Measurements from ENCODE around the gene RNF187.
A peak's percentile ranks its signal among the peaks of the same experiment; 100 is the strongest.

RNF187 gene

DNA sequence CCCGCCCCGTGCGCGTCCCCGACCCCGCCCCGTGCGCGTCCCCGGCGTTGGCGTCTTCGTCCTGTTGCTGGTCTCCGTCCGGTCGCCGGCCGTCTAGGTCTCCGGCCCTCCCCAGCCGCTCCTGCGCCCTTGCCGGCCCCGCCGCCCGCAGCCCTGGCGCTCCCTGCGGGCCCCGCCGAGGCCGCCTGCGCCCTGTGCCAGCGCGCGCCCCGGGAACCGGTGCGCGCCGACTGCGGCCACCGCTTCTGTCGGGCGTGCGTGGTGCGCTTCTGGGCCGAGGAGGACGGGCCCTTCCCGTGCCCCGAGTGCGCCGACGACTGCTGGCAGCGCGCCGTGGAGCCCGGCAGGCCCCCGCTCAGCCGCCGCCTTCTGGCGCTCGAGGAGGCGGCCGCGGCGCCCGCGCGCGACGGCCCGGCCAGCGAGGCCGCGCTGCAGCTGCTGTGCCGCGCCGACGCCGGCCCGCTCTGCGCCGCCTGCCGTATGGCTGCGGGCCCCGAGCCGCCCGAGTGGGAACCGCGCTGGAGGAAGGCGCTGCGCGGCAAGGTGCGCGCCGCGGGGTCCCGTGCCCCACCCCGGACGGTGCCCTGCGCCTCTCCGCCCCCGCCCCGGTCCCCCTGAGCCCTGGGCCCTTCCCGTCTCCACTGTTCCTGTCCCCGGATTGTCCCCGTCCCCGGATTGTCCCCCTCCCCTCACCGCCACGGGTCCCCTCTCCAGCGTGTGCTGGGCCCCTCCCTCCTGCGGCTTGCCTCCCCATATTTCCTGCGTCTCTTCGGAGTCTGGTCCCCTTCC is at the start of gene RNF187:
Gene RNF187 (plus strand): TSS at position 47 of the 789 bp plus-strand sequence.
- no peak for DNase-seq

DNA sequence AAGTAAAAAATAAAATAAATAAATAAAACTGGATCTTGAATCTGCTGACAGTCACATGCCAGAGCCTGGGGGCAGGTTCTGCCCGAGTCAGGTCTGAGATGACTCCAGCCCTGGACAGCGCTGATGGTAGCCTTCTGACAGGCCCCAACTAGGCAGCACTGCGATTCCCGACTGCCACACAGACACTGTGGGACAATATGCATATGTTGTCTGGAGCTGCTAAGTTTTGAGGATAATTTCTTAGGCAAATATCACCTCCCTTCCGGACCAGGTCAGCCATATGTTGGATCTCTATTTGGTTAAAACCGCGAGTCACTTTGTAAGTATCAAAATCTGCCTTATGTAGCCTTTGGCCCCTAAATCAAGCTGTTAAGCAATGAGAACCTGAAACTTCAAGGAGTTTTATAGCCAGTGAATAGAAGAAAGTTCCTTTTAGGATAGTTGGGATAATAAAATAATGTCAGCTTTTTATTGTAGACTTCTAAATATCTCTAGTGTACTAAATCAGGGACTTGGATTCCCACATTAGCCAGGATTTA is 49.7 kb upstream of the RNF187 start:
- no peak for DNase-seq

DNA sequence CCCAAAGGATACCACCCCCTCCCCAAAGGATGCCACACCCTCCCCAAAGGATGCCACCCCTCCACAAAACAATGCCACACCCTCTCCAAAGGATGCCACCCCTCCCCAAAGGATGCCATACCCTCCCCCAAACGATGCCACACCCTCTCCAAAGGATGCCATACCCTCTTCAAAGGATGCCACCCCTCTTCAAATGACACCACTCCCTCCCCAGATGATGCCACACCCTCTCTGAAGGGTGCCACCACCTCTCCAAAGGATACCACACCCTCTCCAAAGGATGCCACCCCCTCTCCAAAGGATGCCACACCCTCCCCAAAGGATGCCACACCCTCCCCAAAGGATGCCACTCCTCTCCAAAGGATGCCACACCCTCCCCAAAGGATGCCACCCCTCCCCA is 48.9 kb upstream of the RNF187 start:
- DNase-seq = no peak

DNA sequence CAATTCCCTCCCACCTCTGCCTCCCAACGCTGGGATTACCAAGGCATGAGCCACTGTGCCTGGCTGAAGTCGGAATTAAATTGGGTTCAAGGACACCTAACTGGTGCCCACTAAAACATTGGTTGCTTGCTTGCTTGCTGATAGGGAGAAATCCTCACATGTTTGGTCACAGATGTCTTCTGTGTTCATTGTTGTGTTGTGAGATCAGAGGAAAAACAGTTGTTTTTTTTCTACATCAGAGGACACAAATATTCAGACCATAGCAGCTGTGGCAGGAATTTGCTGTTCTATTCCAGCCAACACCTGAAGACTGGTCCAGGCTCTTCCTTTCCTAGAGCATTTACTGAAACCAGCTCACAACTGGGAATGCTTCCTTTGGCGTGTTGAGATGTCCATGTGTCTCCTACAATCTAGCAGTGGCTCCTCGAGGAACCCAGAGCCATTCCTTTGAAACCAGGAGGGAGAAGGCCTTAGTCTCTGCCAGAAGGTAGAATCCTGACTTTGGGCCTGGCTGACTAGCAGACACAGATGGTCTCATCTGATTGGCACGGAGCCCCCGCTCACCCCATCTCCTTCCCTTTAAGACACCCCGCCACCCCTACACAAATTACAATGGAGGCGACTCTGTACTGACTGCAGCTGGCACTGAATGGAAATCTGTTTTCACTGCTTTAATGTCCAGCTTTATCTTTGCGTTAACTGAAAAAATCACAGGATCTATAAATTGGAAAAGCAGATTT is 46.3 kb upstream of the RNF187 start:
- no peak for DNase-seq

DNA sequence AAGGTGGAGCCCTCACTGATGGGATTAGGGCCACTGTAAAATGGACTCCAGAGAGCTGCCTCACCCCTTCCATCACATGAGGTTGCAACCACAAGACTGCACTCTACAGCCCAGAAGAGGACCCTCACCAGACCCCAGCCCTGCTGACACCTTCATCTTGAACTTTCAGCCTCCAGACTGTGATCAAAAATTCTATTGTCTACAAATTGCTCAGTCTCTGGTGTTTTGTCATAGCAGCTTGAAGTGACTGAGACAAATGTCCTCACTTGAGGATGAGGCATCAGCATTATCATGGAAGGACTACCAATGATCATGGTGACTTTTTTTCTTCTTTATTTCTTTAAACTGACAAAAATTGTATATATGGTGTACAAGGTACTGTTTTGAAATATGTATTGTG is 43.8 kb upstream of the RNF187 start:
- DNase-seq = no peak

DNA sequence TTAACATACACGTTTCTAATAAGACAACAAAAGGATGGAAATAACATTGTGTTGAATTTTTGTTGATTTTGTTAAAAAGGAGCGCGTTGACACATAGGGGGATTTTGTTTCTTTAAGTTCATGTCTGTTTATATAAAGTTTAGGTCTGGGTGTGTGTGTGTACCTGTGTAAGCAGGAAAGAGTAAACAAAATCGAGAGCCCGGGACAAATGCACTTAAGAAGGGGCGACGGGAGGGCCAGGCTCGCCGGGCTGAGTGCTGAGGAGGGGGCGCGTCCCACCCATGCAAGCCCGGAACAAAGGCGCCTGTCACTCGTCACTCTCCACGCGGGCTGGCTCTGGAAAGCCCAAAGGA is 41.7 kb upstream of the RNF187 start:
- no peak for DNase-seq

DNA sequence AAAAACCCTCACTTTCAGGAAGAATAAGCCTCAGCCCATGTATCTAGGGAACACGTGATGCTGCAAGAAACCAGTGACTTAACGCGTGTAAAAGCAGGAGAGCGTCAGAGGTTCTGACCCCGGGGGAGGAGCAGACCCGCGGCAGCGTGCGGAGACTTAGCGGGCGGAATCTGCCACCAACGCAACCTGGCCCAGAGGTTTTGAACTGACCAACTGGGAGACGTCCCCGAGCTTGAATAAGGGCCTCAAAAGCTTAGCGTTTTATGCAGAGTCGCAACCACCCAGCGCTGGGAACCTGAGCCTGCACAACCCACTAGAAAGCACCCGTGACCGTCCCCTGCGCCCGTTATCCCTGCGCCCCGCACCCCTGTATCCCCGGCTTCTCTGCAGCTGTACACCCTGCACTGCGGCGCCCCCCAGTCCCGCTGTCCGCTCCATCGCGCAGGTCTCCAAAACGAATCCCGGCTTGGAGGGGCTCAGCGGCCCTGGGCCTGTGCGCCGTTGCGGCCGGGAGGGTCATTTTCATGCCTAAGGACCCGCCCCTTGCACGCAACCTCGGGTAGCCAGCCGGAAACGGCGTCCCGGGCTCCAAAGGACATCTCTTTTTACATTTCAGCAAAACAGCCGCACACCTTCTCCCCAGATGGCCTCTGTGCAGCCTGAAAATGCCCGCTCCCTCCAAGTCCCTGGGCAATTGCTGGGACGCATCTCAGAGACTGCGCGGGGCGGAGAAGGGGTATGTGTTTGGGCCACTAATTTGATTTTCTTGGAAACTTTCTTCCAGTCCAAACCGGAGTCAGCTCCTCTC is 41.1 kb upstream of the RNF187 start:
- no peak for DNase-seq

DNA sequence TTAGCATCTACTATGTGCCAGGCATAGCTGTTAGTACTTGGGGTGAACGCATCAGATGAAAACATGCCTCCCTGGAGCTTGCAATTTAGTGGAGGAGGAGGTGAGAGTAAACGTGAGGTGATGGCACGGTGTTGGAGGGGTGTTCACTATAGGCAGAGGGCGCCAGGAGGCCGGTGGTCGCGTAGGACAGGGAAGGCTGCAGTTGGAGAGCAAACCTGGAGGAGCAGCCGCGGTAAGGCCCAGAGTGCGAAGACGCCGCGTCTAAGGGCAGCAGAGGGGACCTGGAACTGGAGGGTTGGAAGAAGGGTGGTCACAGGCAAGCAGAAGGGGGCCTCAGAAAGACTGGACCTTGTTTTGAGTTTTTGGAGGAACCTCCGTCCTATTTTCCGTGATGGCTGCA is 40.3 kb upstream of the RNF187 start:
- no peak for DNase-seq

DNA sequence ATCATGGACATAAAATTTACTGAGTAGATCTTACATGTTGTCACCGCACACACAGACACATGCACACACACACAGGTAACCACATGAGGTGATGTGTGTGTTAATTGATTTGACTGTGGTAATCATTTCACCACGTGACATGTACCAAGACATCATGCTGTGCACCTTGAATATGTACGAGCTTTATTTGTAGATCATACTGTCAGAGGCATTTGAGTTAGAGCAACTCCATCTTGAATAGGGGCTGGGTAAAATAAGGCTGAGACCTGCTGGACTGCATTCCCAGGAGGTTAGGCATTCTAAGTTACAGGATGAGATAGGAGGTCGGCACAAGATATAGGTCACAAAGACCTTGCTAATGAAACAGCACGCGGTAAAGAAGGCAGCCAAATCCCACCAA is 38.8 kb upstream of the RNF187 start:
- DNase-seq = no peak

DNA sequence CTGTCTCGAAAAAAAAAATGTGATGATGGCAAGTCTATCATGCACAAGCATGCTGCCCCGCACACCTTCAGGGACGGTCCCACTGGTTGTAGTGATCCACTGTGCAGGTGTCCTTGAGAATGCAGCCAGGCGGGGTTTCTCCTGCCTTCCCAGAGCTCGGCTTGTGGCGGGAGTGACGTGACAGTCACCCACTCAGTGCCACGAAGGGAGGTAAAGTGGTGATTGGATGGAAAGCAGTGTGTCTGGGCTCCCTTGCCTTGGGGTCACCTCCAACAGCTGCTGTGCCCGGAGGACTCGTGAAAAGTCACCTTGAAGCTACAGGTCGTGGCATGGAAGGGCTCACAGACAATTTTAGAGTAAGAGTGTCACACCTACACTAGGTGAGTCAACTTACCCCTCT is 37.0 kb upstream of the RNF187 start:
- no peak for DNase-seq

DNA sequence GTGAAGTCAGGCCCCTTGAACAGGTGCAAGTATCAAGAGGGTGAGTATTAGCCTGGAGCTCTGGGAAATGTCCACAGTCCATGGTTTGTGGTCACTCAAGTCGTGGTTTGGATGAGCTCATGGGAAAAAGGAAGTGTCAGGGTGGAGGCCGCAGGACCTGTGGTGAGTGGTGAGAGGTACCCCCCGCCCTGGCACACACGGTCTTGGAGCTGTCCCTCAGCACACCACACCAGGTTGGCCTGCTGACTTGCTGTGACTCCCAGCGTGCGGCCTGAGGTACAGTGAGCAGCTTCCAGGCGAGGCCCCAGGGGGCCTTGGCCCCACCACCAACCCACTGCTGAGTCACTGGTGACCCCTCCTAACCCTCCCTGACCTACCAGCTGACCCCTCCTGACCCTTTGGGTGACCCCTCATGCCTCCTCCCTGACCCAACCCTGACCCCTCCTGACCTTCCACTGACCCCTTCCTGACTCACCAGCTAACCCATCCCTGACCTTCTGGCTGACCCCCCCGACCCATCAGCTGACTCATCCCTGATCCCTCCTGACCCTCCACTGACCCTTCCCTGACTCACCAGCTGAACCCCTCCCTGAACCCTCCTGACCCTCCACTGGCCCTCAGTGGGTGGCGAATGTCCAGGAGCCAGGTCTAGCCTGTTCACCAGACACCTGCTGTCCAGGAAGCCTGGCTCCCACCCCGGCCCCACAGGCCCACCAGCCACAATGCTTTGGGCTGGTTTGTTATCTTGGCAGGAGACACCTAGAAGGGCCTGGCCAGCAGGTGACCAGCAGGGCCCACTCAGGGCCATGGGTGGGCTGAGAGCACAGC is 34.8 kb upstream of the RNF187 start:
- no peak for DNase-seq

DNA sequence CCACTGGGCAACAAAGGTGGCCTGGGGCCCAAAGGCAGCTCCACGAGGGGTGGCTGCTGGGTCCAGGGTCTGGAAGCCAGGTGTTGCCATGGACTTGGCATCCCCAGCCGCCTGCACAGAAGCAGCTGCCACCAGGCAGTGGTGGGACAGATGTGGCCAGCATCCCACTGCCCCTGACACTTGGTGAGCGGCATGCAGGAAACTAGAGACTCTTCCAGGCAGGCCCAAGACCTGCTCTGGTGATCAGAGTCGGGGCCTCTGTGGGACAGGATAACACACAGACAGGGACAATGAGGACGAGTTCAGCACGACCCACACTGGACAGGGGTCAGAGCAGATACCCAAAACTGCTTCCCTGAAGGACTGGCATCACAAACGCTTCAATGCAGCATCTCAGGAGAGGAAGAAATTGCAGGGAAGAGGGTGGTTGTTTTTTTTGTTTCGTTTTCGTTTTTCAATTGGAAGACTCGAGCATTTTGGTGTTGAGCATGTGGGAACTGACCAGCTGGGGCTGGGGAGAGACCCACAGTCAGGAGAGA is 34.1 kb upstream of the RNF187 start:
- no peak for DNase-seq

DNA sequence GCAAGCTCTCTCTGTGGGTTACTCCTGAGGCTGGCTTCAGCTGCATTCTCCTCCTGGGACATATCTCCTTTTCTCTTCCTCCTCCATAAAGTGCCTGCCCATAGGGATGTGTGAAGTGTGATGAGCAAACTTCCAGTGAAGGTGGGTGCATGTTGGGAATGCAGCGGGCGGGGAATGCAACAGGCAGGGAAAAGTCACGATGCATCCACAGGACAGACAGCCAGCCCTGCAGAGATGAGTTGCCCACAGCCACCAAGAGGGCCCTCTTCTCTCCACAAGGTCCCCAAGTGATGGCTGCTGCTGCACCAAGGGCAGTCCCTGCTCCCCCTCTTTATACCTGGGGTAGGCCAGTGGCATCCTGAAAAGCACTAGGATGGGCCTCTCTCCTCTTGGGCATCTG is 33.6 kb upstream of the RNF187 start:
- DNase-seq = no peak

DNA sequence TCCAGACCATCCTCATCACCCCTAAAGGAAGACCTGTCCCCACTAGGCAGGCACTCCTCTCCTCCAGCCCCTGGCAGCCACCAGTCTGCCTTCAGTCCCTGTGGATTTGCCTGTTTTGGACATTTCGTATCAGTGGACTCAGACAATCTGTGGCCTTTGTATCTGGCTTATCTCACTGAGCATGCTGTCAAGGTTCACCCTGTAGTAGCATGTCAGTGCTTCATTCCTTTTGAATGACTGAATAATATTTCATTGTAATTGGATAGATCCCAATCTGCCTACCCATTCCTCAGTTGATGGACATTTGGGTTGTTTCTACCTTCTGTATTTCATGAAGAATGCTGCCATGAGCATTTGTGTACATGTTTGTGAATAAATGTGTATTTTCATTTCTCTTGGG is 32.9 kb upstream of the RNF187 start:
- no peak for DNase-seq

DNA sequence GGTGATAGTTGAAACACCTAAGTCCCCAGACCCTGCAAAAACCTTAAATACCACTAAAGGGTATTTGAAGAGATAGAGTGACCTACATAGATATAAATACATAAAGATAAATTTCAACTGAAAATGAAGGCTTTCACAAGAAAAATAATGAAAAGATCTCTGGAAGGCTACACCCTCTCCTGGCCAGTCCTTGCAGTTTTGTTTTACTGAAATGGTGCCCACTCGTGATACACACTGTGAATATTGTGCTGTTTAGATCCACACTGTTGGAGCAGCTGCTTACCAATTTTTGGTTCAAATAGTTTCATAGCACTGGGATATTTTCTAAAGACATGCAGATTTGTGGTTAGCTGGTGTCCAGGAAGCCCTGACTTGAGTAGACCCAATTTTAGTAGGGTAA is 31.5 kb upstream of the RNF187 start:
- no peak for DNase-seq

DNA sequence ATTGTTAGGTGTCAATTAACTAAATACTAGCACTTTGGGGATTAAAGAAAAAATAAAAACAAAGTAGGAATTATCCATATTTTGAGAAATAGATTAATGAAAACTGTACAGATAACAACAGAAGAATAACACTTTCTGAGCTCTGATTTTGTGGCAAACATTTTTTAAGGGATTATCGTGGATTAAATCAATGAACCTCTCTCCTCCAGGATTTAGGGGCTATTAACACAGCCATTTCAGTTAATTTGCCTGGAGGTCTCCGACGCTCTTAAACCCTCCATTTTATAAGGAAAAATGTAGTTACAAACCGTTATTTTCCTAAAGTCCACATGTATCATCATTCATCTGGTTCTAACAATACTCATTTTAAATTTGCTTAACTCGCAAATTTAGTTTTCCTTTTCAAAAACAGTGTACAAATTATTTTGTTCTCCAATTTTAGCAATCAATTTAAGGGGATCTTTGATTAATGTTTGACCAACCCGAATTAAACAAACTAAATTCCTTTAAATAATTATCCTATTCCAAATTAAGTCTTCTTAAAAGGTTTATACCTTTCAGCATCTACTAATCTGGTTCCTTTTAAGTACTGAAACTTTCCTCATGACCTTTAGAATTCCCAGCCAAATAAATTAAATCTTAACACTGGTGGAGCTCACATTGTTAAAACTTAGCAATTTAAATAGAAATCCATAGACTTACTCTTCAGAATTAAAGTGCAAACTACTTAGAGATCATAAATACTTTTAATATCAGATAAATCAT is 30.7 kb upstream of the RNF187 start:
- no peak for DNase-seq

DNA sequence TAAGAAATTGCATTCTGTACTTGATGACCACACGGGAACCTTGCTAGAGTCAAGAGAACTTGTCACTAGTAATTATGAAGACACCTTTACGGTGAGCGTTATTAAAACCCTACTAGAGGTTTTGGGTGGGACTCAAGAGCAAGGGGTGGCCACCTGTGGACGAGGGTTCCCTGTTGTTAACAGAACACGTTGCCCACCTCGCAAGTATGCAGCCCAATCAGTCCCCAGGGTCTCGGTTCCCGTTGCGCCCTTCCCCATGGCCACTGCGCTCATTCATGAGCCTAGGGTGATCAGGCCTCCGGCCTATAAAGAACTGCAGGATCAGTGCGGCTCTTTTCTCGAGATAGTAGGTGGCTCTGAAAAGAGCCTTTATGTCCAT is 30.2 kb upstream of the RNF187 start:
- DNase-seq = no peak

DNA sequence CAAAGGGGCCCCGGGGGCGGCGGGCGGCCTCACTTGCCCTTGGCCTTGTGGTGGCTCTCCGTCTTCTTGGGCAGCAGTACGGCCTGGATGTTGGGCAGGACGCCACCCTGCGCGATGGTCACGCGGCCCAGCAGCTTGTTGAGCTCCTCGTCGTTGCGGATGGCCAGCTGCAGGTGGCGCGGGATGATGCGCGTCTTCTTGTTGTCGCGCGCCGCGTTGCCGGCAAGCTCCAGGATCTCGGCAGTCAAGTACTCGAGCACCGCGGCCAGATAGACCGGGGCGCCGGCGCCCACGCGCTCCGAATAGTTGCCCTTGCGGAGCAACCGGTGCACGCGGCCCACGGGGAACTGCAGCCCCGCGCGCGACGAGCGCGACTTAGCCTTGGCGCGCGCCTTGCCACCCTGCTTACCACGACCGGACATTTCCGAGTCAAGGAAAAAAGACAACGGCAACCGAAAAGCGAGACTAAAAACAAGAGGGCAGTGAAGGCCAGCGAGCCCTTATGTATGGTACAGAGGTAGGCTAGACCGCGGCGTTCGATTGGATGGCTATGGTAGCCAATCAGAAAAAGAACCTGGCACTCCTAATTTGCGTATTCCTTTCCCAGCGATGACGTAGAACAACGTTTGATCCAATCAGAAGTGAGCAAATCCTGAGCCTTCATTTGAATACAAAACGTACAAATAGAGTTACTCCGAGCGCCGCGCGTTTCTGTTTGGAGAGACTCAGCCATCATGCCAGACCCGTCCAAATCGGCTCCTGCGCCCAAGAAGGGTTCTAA is 29.6 kb upstream of the RNF187 start:
- DNase-seq = peak; percentile 95

DNA sequence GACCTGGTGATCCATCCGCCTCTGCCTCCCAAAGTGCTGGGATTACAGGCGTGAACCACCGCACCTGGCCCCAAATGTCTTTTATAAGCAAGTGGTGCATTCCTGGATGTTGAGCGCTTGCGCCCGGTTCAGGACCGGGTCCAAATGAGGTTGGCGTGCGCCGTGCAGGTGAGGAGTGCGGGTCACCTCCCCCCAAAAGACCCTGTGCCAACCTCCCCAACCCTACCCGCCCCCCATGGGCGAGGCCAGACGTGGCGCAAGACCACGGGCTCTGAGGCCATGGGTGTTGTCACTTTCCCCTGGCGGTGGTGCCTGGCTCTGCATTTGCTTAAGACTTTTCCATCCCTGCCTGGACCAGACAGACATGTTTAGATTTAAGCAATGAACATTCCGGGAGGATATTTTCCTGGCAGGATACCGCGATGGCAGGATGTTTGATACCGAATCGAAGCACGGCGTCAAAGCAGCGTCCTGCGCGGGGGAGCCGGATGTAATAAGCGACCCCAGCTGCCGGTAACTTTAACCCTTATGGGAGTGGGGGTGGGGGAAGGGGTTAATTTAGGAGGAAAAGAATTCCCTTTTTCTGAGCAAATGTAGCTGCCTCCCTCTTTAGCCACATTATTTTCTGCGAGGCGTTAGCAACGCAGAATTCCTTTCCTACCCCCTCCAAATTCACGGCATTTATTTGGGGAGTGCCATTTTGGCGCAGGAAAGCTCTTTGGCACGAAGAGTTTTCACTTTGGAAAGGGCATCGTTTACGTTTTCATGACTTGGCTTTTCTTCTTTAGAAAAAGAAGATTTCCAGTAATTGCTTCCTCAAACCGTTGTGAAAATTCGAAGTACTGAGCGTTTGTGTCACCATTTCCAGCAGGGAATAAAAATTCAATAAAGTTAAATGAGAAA is 27.8 kb upstream of the RNF187 start:
- DNase-seq = peak; percentile 43

DNA sequence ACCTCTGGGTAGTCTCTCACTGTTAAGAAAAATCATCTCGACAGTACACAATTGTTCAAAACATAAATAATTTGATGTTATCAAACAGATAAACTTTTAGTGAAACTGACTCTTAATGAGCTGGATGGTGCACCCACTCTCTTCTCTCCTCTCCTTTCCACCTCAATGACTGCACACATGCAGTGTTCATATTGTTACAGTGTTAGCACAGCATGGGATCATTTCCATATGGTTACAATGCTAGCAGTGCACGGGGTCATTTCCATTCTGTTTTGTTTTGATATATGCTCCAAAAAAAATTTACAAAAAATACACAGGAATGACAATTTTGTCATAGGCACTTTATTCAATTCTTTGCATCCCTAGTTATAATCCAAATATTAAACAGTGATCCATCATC is 26.4 kb upstream of the RNF187 start:
- no peak for DNase-seq
